ENCODE results near the gene CEACAM16.

Gene CEACAM16

GRCh38 chr19:44658069-44658733 is 40.8 kb upstream of the CEACAM16 start:
- H3K4me3 ChIP-seq (ENCODE audit: low read depth, low read length) = no peak overlapping the region
- DNase-seq (ENCODE audit: low read depth) = no peak
- TF ChIP-seq MAX (IDR thresholded peaks at IDR 0.05; ENCODE audit: low read depth, low read length) = no peak
- no peak for TF ChIP-seq CTCF (IDR thresholded peaks at IDR 0.05; ENCODE audit: low read depth, low read length)
- TF ChIP-seq MYC (IDR thresholded peaks at IDR 0.05; ENCODE audit: low read depth, low read length) = no peak
- TF ChIP-seq POLR2A (IDR thresholded peaks at IDR 0.05; ENCODE audit: extremely low read depth, insufficient read length) = no peak

- TF ChIP-seq CTCF (IDR thresholded peaks at IDR 0.05; ENCODE audit: low read depth, low read length) (no peak), MAX (IDR thresholded peaks at IDR 0.05; ENCODE audit: low read depth, low read length) (no peak), POLR2A (IDR thresholded peaks at IDR 0.05; ENCODE audit: extremely low read depth, insufficient read length) (no peak), MYC (IDR thresholded peaks at IDR 0.05; ENCODE audit: low read depth, low read length) (no peak)
- DNase-seq (ENCODE audit: low read depth) = no peak
- H3K4me3 ChIP-seq (ENCODE audit: low read depth, low read length) = no peak overlapping the region
Measured at GRCh38 chr19:44660081-44660480, 38.9 kb upstream of the CEACAM16 start.

- no peak for DNase-seq (ENCODE audit: low read depth)
- TF ChIP-seq MYC (IDR thresholded peaks at IDR 0.05; ENCODE audit: low read depth, low read length) = no peak
- no peak for TF ChIP-seq CTCF (IDR thresholded peaks at IDR 0.05; ENCODE audit: low read depth, low read length)
- no peak for TF ChIP-seq POLR2A (IDR thresholded peaks at IDR 0.05; ENCODE audit: extremely low read depth, insufficient read length)
- TF ChIP-seq MAX (IDR thresholded peaks at IDR 0.05; ENCODE audit: low read depth, low read length) = no peak
- no peak overlapping the region for H3K4me3 ChIP-seq (ENCODE audit: low read depth, low read length)
Measured at GRCh38 chr19:44661205-44661604, 37.7 kb upstream of the CEACAM16 start.

GRCh38 chr19:44661904-44662303 is 37.0 kb upstream of the CEACAM16 start:
- H3K4me3 ChIP-seq (ENCODE audit: low read depth, low read length) = no peak overlapping the region
- no peak for DNase-seq (ENCODE audit: low read depth)
- TF ChIP-seq MYC (IDR thresholded peaks at IDR 0.05; ENCODE audit: low read depth, low read length) (no peak), CTCF (IDR thresholded peaks at IDR 0.05; ENCODE audit: low read depth, low read length) (no peak), POLR2A (IDR thresholded peaks at IDR 0.05; ENCODE audit: extremely low read depth, insufficient read length) (no peak), MAX (IDR thresholded peaks at IDR 0.05; ENCODE audit: low read depth, low read length) (no peak)

GRCh38 chr19:44662691-44663385 is 36.1 kb upstream of the CEACAM16 start:
- no peak for DNase-seq (ENCODE audit: low read depth)
- no peak overlapping the region for H3K4me3 ChIP-seq (ENCODE audit: low read depth, low read length)
- TF ChIP-seq CTCF (IDR thresholded peaks at IDR 0.05; ENCODE audit: low read depth, low read length) (no peak), MYC (IDR thresholded peaks at IDR 0.05; ENCODE audit: low read depth, low read length) (no peak), MAX (IDR thresholded peaks at IDR 0.05; ENCODE audit: low read depth, low read length) (no peak), POLR2A (IDR thresholded peaks at IDR 0.05; ENCODE audit: extremely low read depth, insufficient read length) (no peak)

All from NB4 (cell line).